Vagina (tissue), 2 donors: Measurements from ENCODE around the gene SAMD4A.

Experiments used
- POLR2A ChIP-seq, 2 donors: fragments of 450-650 bp; IDR thresholded peaks; one replicate each; pipeline ENCODE4 v1.6.1; 2017; ENCODE audit warnings: antibody characterized with exemption in 2 of 2, mild to moderate bottlenecking in 2 of 2, moderate library complexity in 2 of 2
- POLR2AphosphoS5 ChIP-seq, 2 donors: sonication (generic); formaldehyde crosslinking; IDR thresholded peaks; one replicate each; pipeline ENCODE4 v1.9.0; 2017; ENCODE audit warnings: antibody characterized with exemption in 2 of 2, mild to moderate bottlenecking in 2 of 2, low read depth in 1 of 2; ENCODE audit not compliant: insufficient read depth in 1 of 2
- TF ChIP-seq, protein P1 (sequence below), 3 experiments: fragments of 450-650 bp in 2 of 3; fragments of 200-600 bp in 1 of 3; sonication (generic) in 1 of 3; IDR thresholded peaks; one replicate each; pipeline ENCODE4 v1.5.1; 2017 to 2019; ENCODE audit warnings: antibody characterized with exemption in 3 of 3, mild to moderate bottlenecking in 2 of 3, moderate library complexity in 2 of 3

DNA sequence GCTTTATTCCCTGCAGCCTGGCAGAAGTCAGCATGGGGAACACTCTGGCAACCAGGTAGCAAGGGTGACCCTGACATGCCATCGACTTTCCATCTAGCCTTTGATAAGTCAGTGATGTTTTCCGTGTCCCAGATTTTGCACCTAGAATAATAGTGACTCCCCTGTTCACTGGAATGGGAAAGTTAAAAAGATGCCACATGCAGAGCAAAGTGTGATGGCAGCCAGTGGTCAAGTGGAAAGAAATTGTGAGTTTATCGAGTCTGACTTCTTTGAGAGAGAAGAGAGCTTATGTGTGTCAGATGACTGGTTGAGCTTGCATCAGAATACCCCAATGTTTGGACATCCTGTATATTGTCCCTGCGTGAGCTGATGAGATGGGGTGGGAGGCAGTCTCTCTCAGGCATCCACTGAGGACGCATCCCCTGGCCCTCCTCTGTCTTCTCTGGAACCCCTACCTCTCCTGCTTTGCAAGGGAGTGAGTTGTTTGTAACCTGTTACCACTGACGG, 187.2 kb downstream of the SAMD4A start:
- TF ChIP-seq, protein P1, sequence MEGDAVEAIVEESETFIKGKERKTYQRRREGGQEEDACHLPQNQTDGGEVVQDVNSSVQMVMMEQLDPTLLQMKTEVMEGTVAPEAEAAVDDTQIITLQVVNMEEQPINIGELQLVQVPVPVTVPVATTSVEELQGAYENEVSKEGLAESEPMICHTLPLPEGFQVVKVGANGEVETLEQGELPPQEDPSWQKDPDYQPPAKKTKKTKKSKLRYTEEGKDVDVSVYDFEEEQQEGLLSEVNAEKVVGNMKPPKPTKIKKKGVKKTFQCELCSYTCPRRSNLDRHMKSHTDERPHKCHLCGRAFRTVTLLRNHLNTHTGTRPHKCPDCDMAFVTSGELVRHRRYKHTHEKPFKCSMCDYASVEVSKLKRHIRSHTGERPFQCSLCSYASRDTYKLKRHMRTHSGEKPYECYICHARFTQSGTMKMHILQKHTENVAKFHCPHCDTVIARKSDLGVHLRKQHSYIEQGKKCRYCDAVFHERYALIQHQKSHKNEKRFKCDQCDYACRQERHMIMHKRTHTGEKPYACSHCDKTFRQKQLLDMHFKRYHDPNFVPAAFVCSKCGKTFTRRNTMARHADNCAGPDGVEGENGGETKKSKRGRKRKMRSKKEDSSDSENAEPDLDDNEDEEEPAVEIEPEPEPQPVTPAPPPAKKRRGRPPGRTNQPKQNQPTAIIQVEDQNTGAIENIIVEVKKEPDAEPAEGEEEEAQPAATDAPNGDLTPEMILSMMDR (IDR thresholded peaks at IDR 0.05): no peak
- TF ChIP-seq POLR2A (IDR thresholded peaks at IDR 0.05) (no peak), POLR2AphosphoS5 (IDR thresholded peaks at IDR 0.05; ENCODE audit: insufficient read depth in 1 of 2, low read depth in 1 of 2) (no peak)
